Panc1 (cell line): ENCODE results near the gene DPPA4.

Source experiments
- POLR2AphosphoS5 ChIP-seq: IDR thresholded peaks from 2 replicates; pipeline ENCODE4 v1.6.1; 2012; ENCODE audit warnings: mild to moderate bottlenecking, low read depth, low read length, moderate library complexity
- REST ChIP-seq, 2 experiments: IDR thresholded peaks; 2 replicates each; pipeline ENCODE4 v1.6.1; 2011 to 2012; ENCODE audit warnings: low read depth in 2 of 2, control low read depth in 1 of 2, low read length in 1 of 2, mild to moderate bottlenecking in 1 of 2, moderate library complexity in 1 of 2; ENCODE audit not compliant: insufficient read depth in 1 of 2
- TF ChIP-seq, protein P1 (sequence below): fragments of 450-650 bp; IDR thresholded peaks from 2 replicates; pipeline ENCODE4 v1.5.1; 2017; ENCODE audit warnings: mild to moderate bottlenecking

- TF ChIP-seq, protein P1, sequence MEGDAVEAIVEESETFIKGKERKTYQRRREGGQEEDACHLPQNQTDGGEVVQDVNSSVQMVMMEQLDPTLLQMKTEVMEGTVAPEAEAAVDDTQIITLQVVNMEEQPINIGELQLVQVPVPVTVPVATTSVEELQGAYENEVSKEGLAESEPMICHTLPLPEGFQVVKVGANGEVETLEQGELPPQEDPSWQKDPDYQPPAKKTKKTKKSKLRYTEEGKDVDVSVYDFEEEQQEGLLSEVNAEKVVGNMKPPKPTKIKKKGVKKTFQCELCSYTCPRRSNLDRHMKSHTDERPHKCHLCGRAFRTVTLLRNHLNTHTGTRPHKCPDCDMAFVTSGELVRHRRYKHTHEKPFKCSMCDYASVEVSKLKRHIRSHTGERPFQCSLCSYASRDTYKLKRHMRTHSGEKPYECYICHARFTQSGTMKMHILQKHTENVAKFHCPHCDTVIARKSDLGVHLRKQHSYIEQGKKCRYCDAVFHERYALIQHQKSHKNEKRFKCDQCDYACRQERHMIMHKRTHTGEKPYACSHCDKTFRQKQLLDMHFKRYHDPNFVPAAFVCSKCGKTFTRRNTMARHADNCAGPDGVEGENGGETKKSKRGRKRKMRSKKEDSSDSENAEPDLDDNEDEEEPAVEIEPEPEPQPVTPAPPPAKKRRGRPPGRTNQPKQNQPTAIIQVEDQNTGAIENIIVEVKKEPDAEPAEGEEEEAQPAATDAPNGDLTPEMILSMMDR = no peak
- TF ChIP-seq POLR2AphosphoS5 (no peak), REST (IDR thresholded peaks at IDR 0.05; ENCODE audit: insufficient read depth in 1 of 2, low read depth in 2 of 2, low read length in 1 of 2) (no peak)
Measured at GRCh38 chr3:109278141-109278540, 59.2 kb downstream of the DPPA4 start.
